ENCODE data around the gene CNKSR2.

GRCh38 chrX:21632027-21632426 lies 257.8 kb downstream of the CNKSR2 start:
- no peak for TF ChIP-seq NRF1 (conservative IDR thresholded peaks at IDR 0.05; ENCODE audit: low read depth, low read length)
- no peak for TF ChIP-seq POLR2A (IDR thresholded peaks at IDR 0.05; ENCODE audit: low read depth, low read length)
- TF ChIP-seq RAD21 (IDR thresholded peaks at IDR 0.05; ENCODE audit: insufficient read depth, low read depth, low read length) = no peak
- TF ChIP-seq BHLHE40 (IDR thresholded peaks at IDR 0.05; ENCODE audit: borderline replicate concordance in 1 of 2, low read depth in 2 of 2, low read length in 1 of 2) = no peak
- TF ChIP-seq TAF1 (IDR thresholded peaks at IDR 0.05; ENCODE audit: borderline replicate concordance, low read depth, low read length) = no peak
- no peak for TF ChIP-seq E2F4 (IDR thresholded peaks at IDR 0.05; ENCODE audit: low read depth, low read length)
- no peak for TF ChIP-seq MAX (IDR thresholded peaks at IDR 0.05; ENCODE audit: low read depth, low read length)
- TF ChIP-seq NFIC (IDR thresholded peaks at IDR 0.05; ENCODE audit: low read depth, low read length) = no peak
- TF ChIP-seq ESRRA (IDR thresholded peaks at IDR 0.05; ENCODE audit: low read length) = no peak
- no peak for TF ChIP-seq ZNF384 (IDR thresholded peaks at IDR 0.05; ENCODE audit: borderline replicate concordance, low read depth, low read length)
- TF ChIP-seq CTCF (IDR thresholded peaks at IDR 0.05 in 2 of 3, conservative IDR thresholded peaks at IDR 0.05 in 1 of 3; ENCODE audit: control insufficient read depth in 2 of 3, extremely low read depth in 1 of 3, insufficient read depth in 1 of 3, low read depth in 3 of 3, low read length in 3 of 3) = no peak
- TF ChIP-seq HDAC6 (IDR thresholded peaks at IDR 0.05; ENCODE audit: unreplicated experiment) = no peak
- TF ChIP-seq IRF3 (IDR thresholded peaks at IDR 0.05) = no peak

Data from GM12878 (cell line).